OCI-LY7 (cell line): Measurements from ENCODE around the gene RNF10. TPM values are rescaled to one million over a fixed set of nuclear protein-coding genes. Genes with fewer than 3 reads are reported as not detected.

ENCODE experiments used
- BruUV-seq: library from RNA; stranded (reverse); fragments of 400-500 nt; replicated peaks from 2 replicates; lab custom pipeline; 2021; lab: Mats Ljungman, UMichigan
- CTCF ChIA-PET: fragments of 300-600 bp; sonication (Branson Sonifier 250); formaldehyde crosslinking; loops from one replicate; lab custom pipeline; 2022; ENCODE audit warnings: antibody characterized with exemption; ENCODE audit not compliant: unreplicated experiment; lab: Charles Lee
- POLR2A ChIA-PET: fragments of 300-600 bp; sonication (Branson Sonifier 250); formaldehyde crosslinking; loops from one replicate; lab custom pipeline; 2022; ENCODE audit warnings: antibody characterized with exemption; lab: Charles Lee
- DNase-seq: peaks from one replicate; pipeline ENCODE4 v3.0.0-alpha.2; 2015; ENCODE audit warnings: low spot score
- H2AFZ ChIP-seq: fragments of 200-600 bp; sonication (generic), shearing (Covaris generic); 2 replicates; pipeline ENCODE4 v1.6.1; 2014; ENCODE audit warnings: mild to moderate bottlenecking, antibody characterized with exemption, low read length, moderate library complexity
- H3K27ac ChIP-seq: fragments of 200-600 bp; sonication (generic); 2 replicates; pipeline ENCODE4 v1.5.1; 2014; ENCODE audit warnings: mixed run types, low read depth, mild to moderate bottlenecking, moderate library complexity, low read length, inconsistent platforms; ENCODE audit not compliant: poor library complexity, severe bottlenecking
- H3K36me3 ChIP-seq: fragments of 200-600 bp; sonication (generic); 2 replicates; pipeline ENCODE4 v1.6.1; 2014; ENCODE audit warnings: mild to moderate bottlenecking, antibody characterized with exemption, low read length, moderate library complexity, mixed read lengths; ENCODE audit not compliant: insufficient read depth
- H3K4me1 ChIP-seq: fragments of 200-600 bp; sonication (generic); 2 replicates; pipeline ENCODE4 v1.5.1; 2014; ENCODE audit warnings: mild to moderate bottlenecking, low read length; ENCODE audit not compliant: insufficient read depth, poor library complexity, severe bottlenecking
- H3K4me2 ChIP-seq: fragments of 200-600 bp; sonication (generic); 2 replicates; pipeline ENCODE4 v1.6.1; 2014; ENCODE audit warnings: mild to moderate bottlenecking, low read length
- H3K4me3 ChIP-seq: fragments of 200-600 bp; sonication (generic); 2 replicates; pipeline ENCODE4 v1.5.1; 2014; ENCODE audit warnings: mild to moderate bottlenecking, low read depth, low read length; ENCODE audit not compliant: poor library complexity, severe bottlenecking
- H3K79me2 ChIP-seq: fragments of 200-600 bp; sonication (generic); 2 replicates; pipeline ENCODE4 v1.6.1; 2016; ENCODE audit warnings: low read depth, mild to moderate bottlenecking, low read length, moderate library complexity, mixed read lengths; ENCODE audit not compliant: insufficient read depth
- H3K9me2 ChIP-seq: fragments of 200-600 bp; sonication (generic); 2 replicates; pipeline ENCODE4 v1.6.1; 2016; ENCODE audit warnings: mild to moderate bottlenecking, low read length, mixed read lengths; ENCODE audit not compliant: insufficient read depth
- H3K9me3 ChIP-seq: fragments of 200-600 bp; sonication (generic); 2 replicates; pipeline ENCODE4 v1.6.1; 2014; ENCODE audit warnings: mild to moderate bottlenecking, mixed run types, low read length, mixed read lengths
- H4K20me1 ChIP-seq: fragments of 200-600 bp; sonication (generic); 2 replicates; pipeline ENCODE4 v1.6.1; 2014; ENCODE audit warnings: mild to moderate bottlenecking, antibody characterized with exemption, low read length, moderate library complexity, mixed read lengths; ENCODE audit not compliant: insufficient read depth
- EZH2phosphoT487 ChIP-seq: fragments of 200-600 bp; sonication (generic); IDR thresholded peaks from 2 replicates; pipeline ENCODE4 v1.6.1; 2018; ENCODE audit warnings: low read depth, borderline replicate concordance, mild to moderate bottlenecking, mixed run types, antibody characterized with exemption, low read length, moderate library complexity, mixed read lengths
- intact Hi-C: fragments of 100-400 bp; cut with micrococcal nuclease; formaldehyde crosslinking; loops from one replicate; pipeline ENCODE4 v1.10.0; 2022; ENCODE audit not compliant: unreplicated experiment
- total RNA-seq, 2 experiments: library from RNA; depleted of rRNA in 1 of 2; stranded (reverse); fragments of >200 nt in 1 of 2; shearing (Covaris generic) in 1 of 2; gene quantifications; 2 replicates each; pipeline ENCODE4 v1.2.3, GENCODE V29; 2014 to 2022
- TF ChIP-seq, protein P1 (sequence below): fragments of 200-600 bp; sonication (generic); conservative IDR thresholded peaks from 2 replicates; pipeline ENCODE4 v1.5.1; 2014; ENCODE audit warnings: mild to moderate bottlenecking, antibody characterized with exemption, low read length, moderate library complexity, mixed read lengths

The RNF10 gene
- total RNA-seq, 2 experiments from 2014 or later, result 52.2 to 150 TPM

DNA sequence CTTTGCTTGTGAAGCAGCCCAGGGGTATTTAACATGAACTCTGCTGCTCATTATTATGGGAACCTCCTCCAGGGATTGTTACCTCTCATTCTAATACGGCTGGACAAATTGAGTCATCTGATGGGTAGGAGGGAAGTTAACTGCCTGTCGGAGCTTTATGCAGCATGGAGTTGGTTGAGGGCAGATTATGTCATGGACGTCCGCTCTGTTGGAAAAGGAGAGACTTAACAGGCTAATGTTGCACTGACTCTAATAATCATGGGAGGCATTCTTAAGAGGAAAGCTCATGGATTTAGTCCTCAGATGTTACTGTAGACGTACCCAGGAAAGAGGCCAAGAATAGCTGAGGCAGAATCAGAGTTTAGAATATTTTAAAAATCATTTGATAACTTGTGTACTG, 37.1 kb downstream of the RNF10 start:
- POLR2A ChIA-PET, result interaction anchor here (0.7 to 1.6 kb wide), 2 partner anchors 9 to 53 kb away, joined by 3 to 5 read pairs; no protein-coding TSS in a partner anchor
- BruUV-seq, result no TSS peak

DNA sequence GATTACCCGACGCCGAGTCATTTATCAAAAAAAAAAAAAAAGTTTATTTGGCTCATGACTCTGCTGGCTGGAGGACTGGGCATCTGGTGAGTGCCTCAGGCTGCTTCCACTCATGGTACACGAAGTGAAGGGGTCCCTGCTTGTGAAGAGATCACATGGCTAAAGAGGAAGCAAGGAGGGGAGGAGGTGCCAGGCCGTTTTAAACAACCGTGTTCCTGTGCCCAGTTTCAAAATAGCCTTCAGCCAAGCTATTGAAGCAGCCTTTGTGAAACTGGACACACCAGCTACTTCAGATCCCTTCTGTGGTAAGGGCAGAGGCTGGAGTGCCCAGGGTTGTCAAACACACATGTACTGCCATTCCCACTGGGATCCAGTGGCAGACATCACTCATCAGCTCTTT, 39.4 kb downstream of the RNF10 start:
- BruUV-seq, result no TSS peak
- H3K9me2 ChIP-seq, result no peaks in the 10 kb centered on the region
- H3K79me2 ChIP-seq, result no peaks in the 10 kb centered on the region
- no peaks in the 10 kb centered on the region for H3K4me1 ChIP-seq
- no peak overlapping the region for H2AFZ ChIP-seq
- H3K27ac ChIP-seq, result no peak overlapping the region
- H4K20me1 ChIP-seq, result no peaks in the 10 kb centered on the region
- DNase-seq, result no peak
- H3K4me2 ChIP-seq, result no peak overlapping the region
- H3K4me3 ChIP-seq, result no peak overlapping the region
- intact Hi-C loops, result no loop called here
- ChIA-PET CTCF (no interaction called here), POLR2A (interaction anchor here (1.6 kb wide), 1 partner anchor 9 kb away, joined by 3 read pairs; no protein-coding TSS in a partner anchor)
- H3K36me3 ChIP-seq, result peaks cover 96% of the 10 kb centered on the region
- TF ChIP-seq, protein P1, sequence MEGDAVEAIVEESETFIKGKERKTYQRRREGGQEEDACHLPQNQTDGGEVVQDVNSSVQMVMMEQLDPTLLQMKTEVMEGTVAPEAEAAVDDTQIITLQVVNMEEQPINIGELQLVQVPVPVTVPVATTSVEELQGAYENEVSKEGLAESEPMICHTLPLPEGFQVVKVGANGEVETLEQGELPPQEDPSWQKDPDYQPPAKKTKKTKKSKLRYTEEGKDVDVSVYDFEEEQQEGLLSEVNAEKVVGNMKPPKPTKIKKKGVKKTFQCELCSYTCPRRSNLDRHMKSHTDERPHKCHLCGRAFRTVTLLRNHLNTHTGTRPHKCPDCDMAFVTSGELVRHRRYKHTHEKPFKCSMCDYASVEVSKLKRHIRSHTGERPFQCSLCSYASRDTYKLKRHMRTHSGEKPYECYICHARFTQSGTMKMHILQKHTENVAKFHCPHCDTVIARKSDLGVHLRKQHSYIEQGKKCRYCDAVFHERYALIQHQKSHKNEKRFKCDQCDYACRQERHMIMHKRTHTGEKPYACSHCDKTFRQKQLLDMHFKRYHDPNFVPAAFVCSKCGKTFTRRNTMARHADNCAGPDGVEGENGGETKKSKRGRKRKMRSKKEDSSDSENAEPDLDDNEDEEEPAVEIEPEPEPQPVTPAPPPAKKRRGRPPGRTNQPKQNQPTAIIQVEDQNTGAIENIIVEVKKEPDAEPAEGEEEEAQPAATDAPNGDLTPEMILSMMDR, result no peak
- no peak for TF ChIP-seq EZH2phosphoT487
- no peaks in the 10 kb centered on the region for H3K9me3 ChIP-seq

More for the DNA sequence above, 37.1 kb downstream of the RNF10 start:
- no peaks in the 10 kb centered on the region for H3K4me1 ChIP-seq
- intact Hi-C loops, result no loop called here
- no peak overlapping the region for H2AFZ ChIP-seq
- H3K9me3 ChIP-seq, result no peaks in the 10 kb centered on the region
- H4K20me1 ChIP-seq, result no peaks in the 10 kb centered on the region
- H3K79me2 ChIP-seq, result no peaks in the 10 kb centered on the region
- no peak for DNase-seq
- CTCF ChIA-PET, result no interaction called here
- H3K9me2 ChIP-seq, result no peaks in the 10 kb centered on the region
- no peak overlapping the region for H3K4me2 ChIP-seq
- no peak overlapping the region for H3K4me3 ChIP-seq
- TF ChIP-seq EZH2phosphoT487, result no peak
- TF ChIP-seq, protein P1, result no peak
- H3K36me3 ChIP-seq, result peaks cover 95% of the 10 kb centered on the region
- H3K27ac ChIP-seq, result no peak overlapping the region

DNA sequence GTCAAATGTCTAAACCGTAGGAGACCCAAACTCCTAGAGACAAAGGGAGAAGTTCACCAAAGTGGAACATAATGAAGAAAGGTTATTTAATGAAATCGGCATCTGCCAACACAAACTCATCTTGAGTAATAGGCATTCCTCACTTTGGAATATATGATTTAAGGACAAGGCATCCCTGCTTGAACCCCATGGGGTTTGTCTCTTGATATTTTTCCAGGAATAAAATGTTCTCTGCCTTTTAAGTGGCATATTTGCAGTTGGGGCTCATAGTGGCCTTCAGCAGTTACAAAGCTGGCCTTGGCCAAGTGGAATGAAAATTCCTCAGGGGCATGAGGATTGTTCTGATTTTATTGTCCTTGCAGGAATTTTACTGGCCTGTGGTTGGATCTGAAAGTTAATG, 40.0 kb downstream of the RNF10 start:
- H3K4me1 ChIP-seq, result no peaks in the 10 kb centered on the region
- no peak for TF ChIP-seq EZH2phosphoT487
- TF ChIP-seq, protein P1, result no peak
- no peak overlapping the region for H3K27ac ChIP-seq
- ChIA-PET CTCF (no interaction called here), POLR2A (interaction anchor here (1.6 kb wide), 1 partner anchor 10 kb away, joined by 3 read pairs; no protein-coding TSS in a partner anchor)
- H3K9me3 ChIP-seq, result no peaks in the 10 kb centered on the region
- no peak for DNase-seq
- intact Hi-C loops, result no loop called here
- no peaks in the 10 kb centered on the region for H3K9me2 ChIP-seq
- peaks cover 96% of the 10 kb centered on the region for H3K36me3 ChIP-seq
- H4K20me1 ChIP-seq, result no peaks in the 10 kb centered on the region
- no TSS peak for BruUV-seq
- H3K4me3 ChIP-seq, result no peak overlapping the region
- no peak overlapping the region for H3K4me2 ChIP-seq
- H2AFZ ChIP-seq, result no peak overlapping the region
- no peaks in the 10 kb centered on the region for H3K79me2 ChIP-seq
